ENCODE results near the gene ITGA11. TPM values are rescaled to one million over a fixed set of nuclear protein-coding genes. Genes with fewer than 3 reads are reported as not detected.

The ITGA11 gene
- total RNA-seq, 3 donors from 2014 or later = 7.8 to 8.5 (median 7.9) TPM

GRCh38 chr15:68363353-68363752 lies 68.6 kb downstream of the ITGA11 start:
- intact Hi-C loops (cut with DNase I; ENCODE audit: low total_unique reads) = no loop called here
- H3K9me3 ChIP-seq = no peaks in the 10 kb centered on the region
- H3K4me3 ChIP-seq = no peak overlapping the region
- H3K27ac ChIP-seq = peak overlapping the region; percentile 91 to 92
- DNase-seq (ENCODE audit: low spot score in 2 of 2) = no peak
- no peaks in the 10 kb centered on the region for H3K36me3 ChIP-seq
- TF ChIP-seq POLR2A (IDR thresholded peaks at IDR 0.05) (no peak), CTCF (IDR thresholded peaks at IDR 0.05) (no peak), POLR2AphosphoS5 (IDR thresholded peaks at IDR 0.05) (no peak)
- H3K4me1 ChIP-seq = peaks cover 0 to 13% of the 10 kb centered on the region in 2 donors
- no peaks in the 10 kb centered on the region for H3K27me3 ChIP-seq

- Histone ChIP-seq H3K27me3 (no peaks in the 10 kb centered on the region), H3K4me1 (peaks cover 0 to 13% of the 10 kb centered on the region in 2 donors), H3K9me3 (no peaks in the 10 kb centered on the region), H3K27ac (peak overlapping the region in 1 of 2 donors; percentile 91), H3K36me3 (no peaks in the 10 kb centered on the region), H3K4me3 (no peak overlapping the region)
- TF ChIP-seq POLR2AphosphoS5 (IDR thresholded peaks at IDR 0.05) (no peak), CTCF (IDR thresholded peaks at IDR 0.05) (no peak), POLR2A (IDR thresholded peaks at IDR 0.05) (no peak)
- intact Hi-C loops (cut with DNase I; ENCODE audit: low total_unique reads) = no loop called here
- DNase-seq (ENCODE audit: low spot score in 2 of 2) = no peak
These were observed 69.3 kb downstream of the ITGA11 start for GRCh38 chr15:68362537-68363126.

- Histone ChIP-seq H3K4me1 (peaks cover 0 to 1% of the 10 kb centered on the region in 2 donors), H3K9me3 (peaks cover 0 to 12% of the 10 kb centered on the region in 2 donors), H3K27ac (peak overlapping the region in 1 of 2 donors; percentile 44), H3K4me3 (no peak overlapping the region), H3K36me3 (no peaks in the 10 kb centered on the region), H3K27me3 (no peaks in the 10 kb centered on the region)
- no peak for TF ChIP-seq CTCF (IDR thresholded peaks at IDR 0.05)
- no peak for TF ChIP-seq POLR2A (IDR thresholded peaks at IDR 0.05)
- no peak for TF ChIP-seq POLR2AphosphoS5 (IDR thresholded peaks at IDR 0.05)
- intact Hi-C loops (cut with DNase I; ENCODE audit: low total_unique reads) = no loop called here
- no peak for DNase-seq (ENCODE audit: low spot score in 2 of 2)
These were observed 71.2 kb downstream of the ITGA11 start for GRCh38 chr15:68360721-68361120.

- peaks cover 0 to 12% of the 10 kb centered on the region in 2 donors for H3K9me3 ChIP-seq
- H3K27me3 ChIP-seq = no peaks in the 10 kb centered on the region
- TF ChIP-seq CTCF (IDR thresholded peaks at IDR 0.05) (no peak), POLR2A (IDR thresholded peaks at IDR 0.05) (no peak), POLR2AphosphoS5 (IDR thresholded peaks at IDR 0.05) (no peak)
- peaks cover 0 to 5% of the 10 kb centered on the region in 2 donors for H3K4me1 ChIP-seq
- no peak overlapping the region for H3K27ac ChIP-seq
- H3K4me3 ChIP-seq = no peak overlapping the region
- intact Hi-C loops (cut with DNase I; ENCODE audit: low total_unique reads) = no loop called here
- no peaks in the 10 kb centered on the region for H3K36me3 ChIP-seq
- no peak for DNase-seq (ENCODE audit: low spot score in 2 of 2)
These were observed 75.2 kb downstream of the ITGA11 start for GRCh38 chr15:68356778-68357177.

- intact Hi-C loops (cut with DNase I; ENCODE audit: low total_unique reads) = no loop called here
These were observed 77.0 kb downstream of the ITGA11 start for GRCh38 chr15:68354923-68355322.

More at GRCh38 chr15:68354923-68355322, 77.0 kb downstream of the ITGA11 start:
- H3K4me3 ChIP-seq = no peak overlapping the region
- no peaks in the 10 kb centered on the region for H3K36me3 ChIP-seq
- H3K27ac ChIP-seq = peak overlapping the region in 1 of 2 donors; percentile 18
- no peak for DNase-seq (ENCODE audit: low spot score in 2 of 2)
- TF ChIP-seq POLR2A (IDR thresholded peaks at IDR 0.05) (no peak), POLR2AphosphoS5 (IDR thresholded peaks at IDR 0.05) (no peak), CTCF (IDR thresholded peaks at IDR 0.05) (no peak)
- peaks cover 0 to 5% of the 10 kb centered on the region in 2 donors for H3K4me1 ChIP-seq
- H3K27me3 ChIP-seq = no peaks in the 10 kb centered on the region
- peaks cover 0 to 12% of the 10 kb centered on the region in 2 donors for H3K9me3 ChIP-seq

Measured in breast epithelium (tissue), 4 donors.